NT2/D1 (cell line): ENCODE data around the gene ADCY10.

Experiments
- YY1 ChIP-seq: IDR thresholded peaks from 2 replicates; pipeline ENCODE4 v1.6.1; 2011; ENCODE audit not compliant: insufficient read length, insufficient read depth
- ZNF274 ChIP-seq: IDR thresholded peaks from 2 replicates; pipeline ENCODE4 v1.6.1; 2011; ENCODE audit warnings: mild to moderate bottlenecking, low read depth, low read length

DNA sequence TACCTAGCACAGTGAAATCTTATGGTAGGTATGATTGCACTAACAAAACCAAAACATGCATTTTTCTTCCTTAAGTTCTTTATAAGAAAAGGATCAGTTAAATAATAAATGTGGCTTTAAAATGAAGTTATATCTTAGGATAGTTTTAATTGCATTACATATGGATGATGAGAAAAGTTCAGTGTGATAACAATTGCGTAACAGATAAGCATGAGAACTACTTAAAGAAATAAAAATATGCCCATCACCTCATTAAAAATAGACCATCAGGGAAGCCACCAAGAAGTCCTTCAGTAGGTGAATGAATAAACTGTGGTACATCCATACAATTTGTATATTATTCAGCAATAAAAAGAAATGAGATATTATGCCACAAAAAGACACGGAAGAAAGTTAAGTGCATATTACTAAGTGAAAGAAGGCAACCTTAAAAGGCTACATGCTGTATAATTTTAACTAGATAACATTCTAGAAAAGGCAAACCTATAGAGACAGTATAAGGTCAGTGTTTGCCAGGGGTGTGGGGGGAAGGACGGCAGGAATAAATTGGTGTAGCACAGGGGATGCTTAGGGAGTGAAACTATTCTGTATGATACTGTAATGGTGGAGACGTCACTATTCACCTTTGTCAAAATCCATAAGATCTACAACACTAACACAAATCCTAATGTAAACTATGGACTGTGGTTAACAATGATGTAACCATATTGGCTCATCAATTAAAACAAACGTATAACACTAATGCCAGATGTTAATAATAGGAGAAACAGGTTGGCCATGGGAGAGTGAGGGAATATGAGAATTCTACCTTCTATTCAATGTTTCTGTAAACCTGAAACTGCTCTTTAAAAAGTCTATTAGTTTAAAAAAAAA lies 149.2 kb downstream of the ADCY10 start:
- TF ChIP-seq ZNF274: no peak
- TF ChIP-seq YY1: no peak
